Measurements from ENCODE around the gene FAF1.

The FAF1 gene

GRCh38 chr1:50422675-50422945, 537.5 kb downstream of the FAF1 start:
- no peak for DNase-seq

- no peak for DNase-seq
Measured at GRCh38 chr1:50421768-50422674, 538.0 kb downstream of the FAF1 start.

- DNase-seq = no peak
Measured at GRCh38 chr1:50421366-50421748, 538.7 kb downstream of the FAF1 start.

DNA sequence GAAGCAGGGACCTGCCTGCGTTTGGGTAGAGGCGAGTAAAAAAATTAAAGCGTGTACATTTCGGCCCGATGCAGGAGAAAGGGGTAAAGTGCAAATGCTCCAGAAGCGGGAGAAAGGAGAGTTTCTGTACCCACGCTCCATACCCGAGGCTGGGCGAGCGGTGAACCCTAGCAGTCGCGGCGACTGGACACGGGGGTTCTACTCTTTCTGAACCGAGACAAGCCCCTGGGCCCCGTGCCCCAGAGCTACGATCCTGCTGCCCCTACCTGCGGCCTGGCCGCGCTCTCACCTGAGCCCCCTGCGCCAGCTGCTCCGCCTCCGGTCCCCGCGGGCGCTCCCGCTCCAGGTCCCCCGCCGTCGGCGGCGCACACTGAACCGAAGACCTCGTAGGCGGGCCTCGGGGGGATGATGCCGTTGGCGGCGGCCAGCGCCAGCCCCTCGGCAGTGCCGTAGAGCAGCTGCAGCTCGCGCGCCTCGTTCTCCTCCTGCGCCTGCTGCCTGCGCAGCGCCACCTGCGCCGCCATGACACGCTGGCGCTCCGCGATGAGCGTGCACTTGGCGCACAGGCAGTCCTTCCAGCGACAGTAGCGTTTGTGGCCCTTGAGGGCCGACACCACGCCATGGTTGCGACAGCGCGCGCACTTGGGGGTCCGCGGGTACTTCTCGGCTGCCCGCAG, 539.2 kb downstream of the FAF1 start:
- peak in 1 of 2 donors; percentile 15 for DNase-seq

GRCh38 chr1:50419907-50420677, 540.0 kb downstream of the FAF1 start:
- DNase-seq = no peak

GRCh38 chr1:50419192-50419906, 540.7 kb downstream of the FAF1 start:
- peak in 1 of 2 donors; percentile 15 for DNase-seq

DNA sequence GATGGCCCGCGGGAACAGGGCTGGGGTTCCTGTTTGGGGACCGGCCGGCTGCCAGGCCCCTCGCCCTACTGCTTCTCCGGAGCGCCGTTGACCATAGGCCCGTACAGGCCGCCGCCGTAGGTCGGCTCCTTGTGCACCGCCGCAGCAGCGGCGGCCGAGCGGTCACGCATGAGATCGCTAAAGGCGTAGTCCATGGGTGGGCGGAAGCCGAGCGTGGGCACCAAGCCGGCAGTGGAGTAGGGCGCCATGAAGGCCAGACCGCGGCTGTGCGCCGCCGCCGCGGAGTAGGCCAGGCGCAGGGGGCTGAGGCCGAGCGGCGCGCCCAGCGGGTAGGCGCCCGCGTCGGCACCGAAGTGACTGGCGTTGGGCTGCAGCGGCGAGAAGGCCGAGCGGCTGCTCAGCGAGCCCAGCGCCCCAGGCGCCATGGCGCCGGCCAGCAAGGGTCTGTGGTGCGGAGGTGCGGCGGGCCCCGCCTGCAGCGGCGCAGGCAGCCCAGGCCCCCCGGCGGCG, 541.4 kb downstream of the FAF1 start:
- no peak for DNase-seq

GRCh38 chr1:50417946-50418599, 542.0 kb downstream of the FAF1 start:
- no peak for DNase-seq

DNA sequence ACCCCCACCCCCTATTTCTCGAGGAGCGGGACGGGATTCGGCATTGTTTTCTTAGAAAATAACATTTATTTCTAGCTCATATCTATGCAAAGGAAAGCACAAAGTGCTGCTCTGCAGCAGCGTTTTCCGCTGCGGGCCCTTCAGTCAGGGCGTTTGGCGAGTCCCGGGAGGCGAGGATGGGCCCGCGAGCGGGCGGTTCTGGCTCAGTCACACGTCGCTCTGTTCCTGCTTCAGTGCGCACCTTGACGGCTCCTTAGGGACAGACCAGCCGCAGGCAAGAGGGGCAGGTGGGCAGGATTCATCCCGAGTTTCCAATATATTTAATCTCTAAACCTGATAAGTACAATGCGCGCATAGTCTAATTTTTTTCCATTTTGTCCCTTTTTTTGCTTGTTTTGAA, 542.6 kb downstream of the FAF1 start:
- no peak for DNase-seq

- DNase-seq = no peak
Measured at GRCh38 chr1:50416553-50417453, 543.3 kb downstream of the FAF1 start.

DNA sequence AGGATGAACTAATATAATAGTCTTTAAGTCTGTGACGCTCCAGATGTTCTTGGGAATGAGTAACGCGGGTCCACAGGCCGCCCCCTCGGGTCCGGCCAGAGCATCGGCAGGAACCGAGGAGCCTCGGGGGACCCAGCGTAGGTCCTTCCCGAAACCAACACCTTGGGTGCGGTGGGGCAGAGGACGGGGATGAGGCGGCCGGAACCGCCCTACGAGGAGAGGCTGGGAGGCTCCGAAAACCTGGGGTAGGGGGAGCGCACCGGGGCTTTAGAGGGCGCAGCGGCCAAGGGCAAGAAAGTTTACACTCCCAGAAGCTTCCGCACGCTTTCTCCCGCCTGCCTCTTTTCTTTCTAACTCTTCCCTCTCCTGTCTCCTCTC, 543.9 kb downstream of the FAF1 start:
- DNase-seq = no peak

- no peak for DNase-seq
Measured at GRCh38 chr1:50415235-50416149, 544.6 kb downstream of the FAF1 start.

DNA sequence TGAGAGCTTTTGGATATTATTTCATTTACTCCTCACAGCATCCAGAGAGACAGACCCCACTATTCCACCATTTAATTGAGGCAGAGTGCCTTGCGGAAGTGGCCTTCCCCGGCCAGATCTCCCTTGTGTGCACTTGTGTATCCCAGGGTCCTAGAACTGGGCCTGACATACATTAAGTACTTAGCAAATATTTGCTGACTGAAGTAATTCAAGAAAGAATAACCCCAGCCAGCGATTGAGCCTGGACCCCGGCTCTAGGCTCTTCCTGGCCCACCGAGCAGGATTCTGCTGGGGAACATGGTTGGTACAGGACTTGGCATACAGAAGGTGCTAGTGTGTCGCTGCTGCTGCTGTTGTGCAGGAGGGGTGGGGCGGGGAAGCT, 545.2 kb downstream of the FAF1 start:
- DNase-seq = no peak

GRCh38 chr1:50412813-50413476, 547.1 kb downstream of the FAF1 start:
- DNase-seq = no peak

DNA sequence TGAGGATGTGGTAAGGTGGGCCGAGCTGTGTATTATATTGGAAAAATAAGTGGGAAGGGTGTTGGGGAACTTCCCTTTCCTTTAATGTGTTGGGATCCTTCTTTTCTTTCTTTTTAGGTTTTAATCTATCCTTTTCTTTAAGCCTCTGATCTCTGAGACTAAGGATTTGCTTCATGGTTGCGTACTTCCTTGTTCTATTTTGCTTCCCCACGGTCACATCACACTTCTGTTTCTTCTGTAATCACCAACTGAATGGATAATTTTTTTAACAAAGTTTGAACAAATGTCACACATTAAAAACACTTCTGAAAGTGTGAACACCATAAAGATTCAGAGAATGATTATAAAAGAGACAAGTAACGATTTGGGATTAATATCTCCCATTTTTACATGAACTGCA, 554.3 kb downstream of the FAF1 start:
- DNase-seq = no peak

- DNase-seq = no peak
Measured at GRCh38 chr1:50393522-50394120, 566.4 kb downstream of the FAF1 start.

All from stimulated activated CD4-positive, alpha-beta T cell treated with anti-CD3 and anti-CD28 coated beads, Interleukin-2, amount 100 ng/mL, for 24 hours (primary cell).